ENCODE data around the gene MAT1A.

Gene MAT1A

GRCh38 chr10:80296942-80297341 lies 7.5 kb upstream of the MAT1A start:
- H3K4me3 ChIP-seq (ENCODE audit: low read depth, low read length): no peak overlapping the region
- no peak for DNase-seq (ENCODE audit: low read depth)
- TF ChIP-seq CTCF (conservative IDR thresholded peaks at IDR 0.05; ENCODE audit: low read depth, low read length): no peak

GRCh38 chr10:80292607-80293239 lies 3.3 kb upstream of the MAT1A start:
- TF ChIP-seq CTCF (conservative IDR thresholded peaks at IDR 0.05; ENCODE audit: low read depth, low read length): no peak

GRCh38 chr10:80290474-80291220 lies 1.2 kb upstream of the MAT1A start:
- no peak for DNase-seq (ENCODE audit: low read depth)
- H3K4me3 ChIP-seq (ENCODE audit: low read depth, low read length): no peak overlapping the region
- no peak for TF ChIP-seq CTCF (conservative IDR thresholded peaks at IDR 0.05; ENCODE audit: low read depth, low read length)

More at GRCh38 chr10:80292607-80293239, 3.3 kb upstream of the MAT1A start:
- DNase-seq (ENCODE audit: low read depth): no peak
- no peak overlapping the region for H3K4me3 ChIP-seq (ENCODE audit: low read depth, low read length)

GRCh38 chr10:80288849-80289248 lies 609 bp downstream of the MAT1A start:
- no peak for DNase-seq (ENCODE audit: low read depth)
- H3K4me3 ChIP-seq (ENCODE audit: low read depth, low read length): no peak overlapping the region
- no peak for TF ChIP-seq CTCF (conservative IDR thresholded peaks at IDR 0.05; ENCODE audit: low read depth, low read length)

- no peak for TF ChIP-seq CTCF (conservative IDR thresholded peaks at IDR 0.05; ENCODE audit: low read depth, low read length)
- H3K4me3 ChIP-seq (ENCODE audit: low read depth, low read length): no peak overlapping the region
- no peak for DNase-seq (ENCODE audit: low read depth)
Measured at GRCh38 chr10:80284522-80284921, 4.9 kb downstream of the MAT1A start.

GRCh38 chr10:80283536-80284199 lies 5.8 kb downstream of the MAT1A start:
- no peak for TF ChIP-seq CTCF (conservative IDR thresholded peaks at IDR 0.05; ENCODE audit: low read depth, low read length)
- DNase-seq (ENCODE audit: low read depth): no peak
- no peak overlapping the region for H3K4me3 ChIP-seq (ENCODE audit: low read depth, low read length)
